Right atrium auricular region (tissue), 2 donors: ENCODE results near the gene TXNDC5. TPM values are rescaled to one million over a fixed set of nuclear protein-coding genes. Genes with fewer than 3 reads are reported as not detected.

Source experiments
- total RNA-seq, 2 donors: library from RNA; depleted of rRNA; stranded (reverse); fragments of >200 nt; gene quantifications; one replicate each; pipeline ENCODE4 v1.1.0, GENCODE V29; 2016

TXNDC5 gene
- total RNA-seq, 2 donors from 2014 or later = 71.3 to 82.0 TPM

Other genes starting within 250 kb of the TXNDC5 start
- 10 to 100 TPM; 10.4 to 19.1 TPM for gene BMP6, start 184.7 kb downstream of the TXNDC5 start, total RNA-seq
- 1 to 10 TPM; 7.3 to 7.8 TPM for gene BLOC1S5, start 153.6 kb upstream of the TXNDC5 start, total RNA-seq
- 10 to 100 TPM; 12.6 to 20.6 TPM for gene EEF1E1, start 191.8 kb upstream of the TXNDC5 start, total RNA-seq